Measurements from ENCODE around the gene ACSL5. TPM values are rescaled to one million over a fixed set of nuclear protein-coding genes. Genes with fewer than 3 reads are reported as not detected.
"Not testable (repeated sequence)": the region's sequence is repeated elsewhere in the genome, so short reads cannot be mapped to it uniquely, and the experiment has no call there.

ACSL5 gene
- polyA plus RNA-seq, 1 donor, result 361 TPM

DNA sequence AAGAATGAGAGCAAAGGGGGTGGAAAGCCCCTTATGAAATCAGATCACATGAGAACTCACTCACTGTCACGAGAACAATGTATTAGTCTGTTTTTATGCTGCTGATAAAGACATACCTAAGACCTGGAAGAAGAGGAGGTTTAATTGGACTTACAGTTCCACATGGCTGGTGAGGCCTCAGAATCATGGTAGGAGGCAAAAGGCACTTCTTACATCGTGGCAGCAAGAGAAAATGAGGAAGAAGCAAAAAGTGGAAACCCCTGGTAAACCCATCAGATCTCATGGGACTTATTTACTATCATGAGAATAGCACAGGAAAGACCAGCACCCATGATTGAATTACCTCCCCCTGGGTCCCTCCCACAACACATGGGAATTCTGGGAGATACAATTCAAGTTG lies 32.9 kb downstream of the ACSL5 start:
- H3K27ac ChIP-seq (ENCODE audit: low read length), result peak overlapping the region; percentile 34
- DNase-seq; H3K9me3 ChIP-seq (ENCODE audit: control insufficient read depth, low read depth, low read length); H3K4me3 ChIP-seq (ENCODE audit: low read length); H3K27me3 ChIP-seq (ENCODE audit: control insufficient read depth, insufficient read depth, low read length): not testable (repeated sequence)
- peaks cover 50% of the 10 kb centered on the region for H3K36me3 ChIP-seq (ENCODE audit: control insufficient read depth, insufficient read depth, low read length)
- no CpG with 5 or more reads among the region's 2 CpGs for WGBS (ENCODE audit: insufficient coverage, low lambda C conversion rate)
- peaks cover 47% of the 10 kb centered on the region for H3K4me1 ChIP-seq (ENCODE audit: control insufficient read depth, insufficient read depth, low read length)

DNA sequence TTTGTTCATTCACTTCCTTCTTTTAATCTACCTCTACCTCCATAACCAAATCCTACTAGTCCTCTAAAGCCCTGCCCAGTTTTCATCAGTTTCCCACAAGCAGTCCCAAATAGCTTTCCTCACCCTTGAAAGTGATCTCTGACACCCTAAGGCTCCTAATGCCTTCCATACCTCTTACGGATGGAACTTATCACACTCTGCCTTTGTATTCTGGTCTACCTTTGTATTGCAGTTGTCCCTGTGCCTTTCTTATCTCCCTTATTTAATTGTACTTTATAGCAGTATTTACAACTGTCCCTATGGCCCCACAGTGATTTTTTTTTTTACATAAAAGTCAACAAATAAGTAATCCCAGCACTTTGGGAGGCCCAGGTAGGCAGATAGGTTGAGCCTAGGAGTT lies 33.8 kb downstream of the ACSL5 start:
- no peaks in the 10 kb centered on the region for H3K9me3 ChIP-seq (ENCODE audit: control insufficient read depth, low read depth, low read length)
- peak in 1 of 2 donors; percentile 68 for DNase-seq
- whole genome bisulfite sequencing (ENCODE audit: insufficient coverage, low lambda C conversion rate), result 0% methylated on average over 1 of the region's 1 CpG
- H3K4me1 ChIP-seq (ENCODE audit: control insufficient read depth, insufficient read depth, low read length), result peaks cover 38% of the 10 kb centered on the region
- peak overlapping the region; percentile 75 for H3K27ac ChIP-seq (ENCODE audit: low read length)
- H3K4me3 ChIP-seq (ENCODE audit: low read length), result no peak overlapping the region
- H3K27me3 ChIP-seq (ENCODE audit: control insufficient read depth, insufficient read depth, low read length), result no peaks in the 10 kb centered on the region
- H3K36me3 ChIP-seq (ENCODE audit: control insufficient read depth, insufficient read depth, low read length), result peaks cover 56% of the 10 kb centered on the region

DNA sequence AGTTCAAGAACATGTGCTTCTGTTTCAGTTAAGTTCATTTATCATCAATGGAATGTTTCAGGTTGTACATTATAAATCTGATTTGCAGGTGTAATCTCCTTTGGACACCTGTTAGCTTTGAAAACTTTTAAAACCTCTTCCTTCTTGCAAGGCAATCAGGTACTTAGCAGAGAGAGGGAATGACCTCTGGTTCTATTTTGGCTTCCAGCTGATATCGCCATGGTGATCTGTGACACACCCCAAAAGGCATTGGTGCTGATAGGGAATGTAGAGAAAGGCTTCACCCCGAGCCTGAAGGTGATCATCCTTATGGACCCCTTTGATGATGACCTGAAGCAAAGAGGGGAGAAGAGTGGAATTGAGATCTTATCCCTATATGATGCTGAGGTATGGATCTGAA lies 35.4 kb downstream of the ACSL5 start:
- H3K9me3 ChIP-seq (ENCODE audit: control insufficient read depth, low read depth, low read length), result no peaks in the 10 kb centered on the region

DNA sequence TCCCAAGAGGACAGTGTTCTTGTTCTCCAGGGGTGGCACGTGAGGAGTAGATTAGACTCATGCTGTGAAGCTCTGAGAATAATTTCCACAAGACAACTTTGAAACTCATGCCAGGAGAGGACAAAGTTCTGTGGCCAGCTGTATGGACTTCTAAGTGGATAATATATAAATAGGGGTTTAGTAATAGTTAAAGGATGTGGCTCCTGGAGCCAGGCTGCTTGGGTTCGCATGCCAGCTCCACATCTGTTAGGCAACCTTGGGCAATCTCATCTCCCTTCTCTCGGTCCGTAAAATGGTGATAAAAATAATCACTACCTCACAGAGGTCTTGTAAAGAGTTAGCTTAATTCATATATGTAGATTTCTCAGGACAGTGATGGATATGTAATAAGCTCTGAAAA lies 35.8 kb downstream of the ACSL5 start:
- WGBS (ENCODE audit: insufficient coverage, low lambda C conversion rate), result no CpG with 5 or more reads among the region's 4 CpGs
- Histone ChIP-seq H3K4me3 (ENCODE audit: low read length) (no peak overlapping the region), H3K9me3 (ENCODE audit: control insufficient read depth, low read depth, low read length) (no peaks in the 10 kb centered on the region), H3K27me3 (ENCODE audit: control insufficient read depth, insufficient read depth, low read length) (no peaks in the 10 kb centered on the region), H3K36me3 (ENCODE audit: control insufficient read depth, insufficient read depth, low read length) (peaks cover 60% of the 10 kb centered on the region), H3K4me1 (ENCODE audit: control insufficient read depth, insufficient read depth, low read length) (peaks cover 32% of the 10 kb centered on the region), H3K27ac (ENCODE audit: low read length) (peak overlapping the region; percentile 75)
- peak in 1 of 2 donors; percentile 60 for DNase-seq

More for the DNA sequence above, 35.4 kb downstream of the ACSL5 start:
- no peaks in the 10 kb centered on the region for H3K27me3 ChIP-seq (ENCODE audit: control insufficient read depth, insufficient read depth, low read length)
- H3K27ac ChIP-seq (ENCODE audit: low read length), result peak overlapping the region; percentile 75
- peaks cover 61% of the 10 kb centered on the region for H3K36me3 ChIP-seq (ENCODE audit: control insufficient read depth, insufficient read depth, low read length)
- DNase-seq, result peak in 1 of 2 donors; percentile 51
- WGBS (ENCODE audit: insufficient coverage, low lambda C conversion rate), result no CpG with 5 or more reads among the region's 2 CpGs
- H3K4me3 ChIP-seq (ENCODE audit: low read length), result no peak overlapping the region
- H3K4me1 ChIP-seq (ENCODE audit: control insufficient read depth, insufficient read depth, low read length), result peaks cover 35% of the 10 kb centered on the region

DNA sequence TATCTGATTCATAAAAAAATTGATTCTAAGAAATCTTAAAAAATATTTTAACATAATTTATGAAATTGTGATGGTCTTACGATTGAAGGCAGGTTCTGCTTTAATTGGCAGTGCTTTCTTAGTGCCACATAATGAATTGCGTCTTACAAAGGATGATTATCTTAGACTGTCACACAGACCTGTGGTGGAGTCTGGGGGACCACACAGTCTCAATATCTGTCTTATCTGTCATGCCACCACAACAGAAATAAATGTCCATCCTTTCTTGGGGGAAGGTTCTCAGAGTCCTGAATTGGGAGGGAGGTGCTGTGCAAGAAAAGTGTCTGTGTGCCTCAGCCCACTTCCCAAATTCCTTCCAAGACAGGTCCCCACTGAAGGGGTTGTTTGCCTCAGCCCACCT lies 38.8 kb downstream of the ACSL5 start:
- Histone ChIP-seq H3K9me3 (ENCODE audit: control insufficient read depth, low read depth, low read length) (no peaks in the 10 kb centered on the region), H3K4me3 (ENCODE audit: low read length) (no peak overlapping the region), H3K4me1 (ENCODE audit: control insufficient read depth, insufficient read depth, low read length) (peaks cover 21% of the 10 kb centered on the region), H3K36me3 (ENCODE audit: control insufficient read depth, insufficient read depth, low read length) (peaks cover 59% of the 10 kb centered on the region), H3K27ac (ENCODE audit: low read length) (peak overlapping the region; percentile 10), H3K27me3 (ENCODE audit: control insufficient read depth, insufficient read depth, low read length) (no peaks in the 10 kb centered on the region)
- no peak for DNase-seq
- WGBS (ENCODE audit: insufficient coverage, low lambda C conversion rate), result no CpG with 5 or more reads among the region's 2 CpGs

DNA sequence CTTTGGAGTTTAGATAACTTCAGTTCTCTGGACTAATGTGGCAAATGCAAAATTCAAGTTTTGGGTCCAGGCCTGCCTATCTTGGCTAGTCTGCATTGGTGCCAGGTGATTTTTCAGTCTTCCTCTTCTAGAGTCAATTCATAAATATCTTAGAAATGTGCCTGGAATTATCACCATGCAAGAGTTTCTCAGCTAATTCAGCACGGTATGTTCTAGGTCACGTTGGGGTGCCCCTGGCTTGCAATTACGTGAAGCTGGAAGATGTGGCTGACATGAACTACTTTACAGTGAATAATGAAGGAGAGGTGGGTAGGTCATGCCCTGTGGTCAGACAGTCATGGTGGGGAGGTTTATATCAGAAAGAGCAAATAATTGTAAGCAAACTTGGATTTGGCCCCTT lies 47.8 kb downstream of the ACSL5 start:
- DNase-seq, result no peak
- no CpG with 5 or more reads among the region's 3 CpGs for WGBS (ENCODE audit: insufficient coverage, low lambda C conversion rate)
- Histone ChIP-seq H3K27me3 (ENCODE audit: control insufficient read depth, insufficient read depth, low read length) (no peaks in the 10 kb centered on the region), H3K36me3 (ENCODE audit: control insufficient read depth, insufficient read depth, low read length) (peaks cover 60% of the 10 kb centered on the region), H3K4me3 (ENCODE audit: low read length) (no peak overlapping the region), H3K27ac (ENCODE audit: low read length) (no peak overlapping the region), H3K4me1 (ENCODE audit: control insufficient read depth, insufficient read depth, low read length) (peaks cover 16% of the 10 kb centered on the region), H3K9me3 (ENCODE audit: control insufficient read depth, low read depth, low read length) (no peaks in the 10 kb centered on the region)

DNA sequence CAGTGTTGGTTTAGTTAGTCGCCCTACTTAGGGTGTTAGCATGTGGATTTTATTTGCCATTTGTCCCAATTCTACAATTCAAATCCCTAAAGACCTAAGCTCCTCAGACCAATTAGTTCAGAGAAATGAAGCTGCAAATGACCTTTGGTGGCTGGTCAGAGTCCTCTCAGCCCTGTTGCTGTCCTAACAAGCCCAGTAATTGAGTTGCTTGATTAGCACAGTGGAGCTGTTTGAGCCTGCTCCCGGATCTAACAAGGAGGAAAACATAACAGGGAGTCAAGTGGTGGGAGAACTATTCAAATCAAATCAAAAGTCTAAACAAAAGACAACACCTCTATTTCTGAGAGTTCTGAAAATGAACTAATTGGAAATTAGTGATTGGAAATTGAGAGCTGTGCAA lies 50.7 kb downstream of the ACSL5 start:
- no peak overlapping the region for H3K4me3 ChIP-seq (ENCODE audit: low read length)
- peak overlapping the region; percentile 54 for H3K27ac ChIP-seq (ENCODE audit: low read length)
- no peaks in the 10 kb centered on the region for H3K27me3 ChIP-seq (ENCODE audit: control insufficient read depth, insufficient read depth, low read length)
- DNase-seq, result peak in 1 of 2 donors; percentile 74
- H3K9me3 ChIP-seq (ENCODE audit: control insufficient read depth, low read depth, low read length), result no peaks in the 10 kb centered on the region
- no CpG with 5 or more reads among the region's 2 CpGs for WGBS (ENCODE audit: insufficient coverage, low lambda C conversion rate)
- H3K36me3 ChIP-seq (ENCODE audit: control insufficient read depth, insufficient read depth, low read length), result peaks cover 66% of the 10 kb centered on the region
- peaks cover 22% of the 10 kb centered on the region for H3K4me1 ChIP-seq (ENCODE audit: control insufficient read depth, insufficient read depth, low read length)

DNA sequence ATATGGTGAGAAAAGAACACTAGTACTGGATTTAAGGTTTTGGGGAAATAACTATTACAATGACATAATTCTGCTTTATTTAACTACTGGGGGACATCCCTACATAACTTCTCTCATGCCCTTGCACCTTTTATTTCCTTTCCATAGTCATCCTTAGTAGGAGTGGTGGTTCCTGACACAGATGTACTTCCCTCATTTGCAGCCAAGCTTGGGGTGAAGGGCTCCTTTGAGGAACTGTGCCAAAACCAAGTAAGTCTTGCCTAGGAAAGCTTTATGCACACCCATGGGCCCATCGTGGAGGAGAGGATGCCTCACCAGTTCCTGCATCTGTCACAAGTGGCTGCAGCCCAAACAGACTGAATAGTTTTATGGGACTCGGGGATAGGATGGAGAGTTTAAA lies 52.2 kb downstream of the ACSL5 start:
- WGBS (ENCODE audit: insufficient coverage, low lambda C conversion rate), result no CpG with 5 or more reads among the region's 2 CpGs
- Histone ChIP-seq H3K27ac (ENCODE audit: low read length) (peak overlapping the region; percentile 0), H3K4me3 (ENCODE audit: low read length) (no peak overlapping the region), H3K36me3 (ENCODE audit: control insufficient read depth, insufficient read depth, low read length) (peaks cover 59% of the 10 kb centered on the region), H3K4me1 (ENCODE audit: control insufficient read depth, insufficient read depth, low read length) (peaks cover 30% of the 10 kb centered on the region), H3K9me3 (ENCODE audit: control insufficient read depth, low read depth, low read length) (no peaks in the 10 kb centered on the region), H3K27me3 (ENCODE audit: control insufficient read depth, insufficient read depth, low read length) (no peaks in the 10 kb centered on the region)
- DNase-seq, result no peak

DNA sequence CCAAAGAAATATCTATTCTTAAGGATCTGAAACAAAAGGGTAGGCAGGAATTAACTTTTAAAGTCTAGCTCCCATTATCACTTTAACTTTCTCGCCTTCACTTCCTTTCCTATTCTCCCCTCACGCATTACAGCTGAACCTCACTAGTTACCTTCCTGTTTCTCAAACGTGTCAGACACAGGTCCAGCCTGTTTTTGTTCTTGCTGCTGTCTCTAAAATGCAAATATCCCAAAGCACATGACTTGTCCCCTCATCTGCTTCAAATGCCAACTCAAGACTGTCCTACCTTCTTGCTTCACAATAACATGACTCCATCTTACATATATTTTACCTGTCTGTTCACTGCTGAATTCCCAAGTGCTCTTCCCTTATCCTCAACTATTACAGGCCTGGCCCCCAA lies 55.2 kb downstream of the ACSL5 start:
- no peak for DNase-seq
- WGBS (ENCODE audit: insufficient coverage, low lambda C conversion rate), result 91% methylated on average over 2 of the region's 3 CpGs
- no peaks in the 10 kb centered on the region for H3K9me3 ChIP-seq (ENCODE audit: control insufficient read depth, low read depth, low read length)

DNA sequence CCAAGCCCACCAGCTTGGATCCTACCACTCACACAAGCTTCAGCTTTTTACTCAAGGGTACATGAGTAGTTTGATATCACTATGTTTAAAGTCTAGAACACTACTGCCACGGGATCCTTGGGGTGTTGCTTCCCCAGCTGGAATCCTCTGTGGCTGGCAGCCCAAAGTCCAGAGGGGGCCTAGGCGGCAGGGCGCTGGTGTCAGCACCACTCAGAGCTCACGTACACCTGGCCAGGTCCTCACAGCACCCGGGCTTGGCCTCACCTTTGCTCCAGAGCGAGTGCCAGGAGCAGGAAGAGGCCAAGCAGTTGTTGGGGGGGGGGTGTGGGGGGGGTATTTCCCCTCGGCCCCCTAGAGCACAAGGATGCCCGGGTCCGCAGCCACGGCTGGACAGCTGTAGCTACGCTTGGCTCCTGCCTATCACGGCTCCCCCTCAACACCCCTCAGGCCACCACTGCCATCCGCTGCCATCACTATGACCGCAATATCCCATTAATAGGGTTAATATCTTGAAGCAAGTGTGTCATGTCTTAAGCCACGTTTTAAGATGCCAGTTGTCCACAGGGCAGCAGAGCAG lies 55.8 kb downstream of the ACSL5 start:
- peak overlapping the region; percentile 85 for H3K27ac ChIP-seq (ENCODE audit: low read length)
- H3K36me3 ChIP-seq (ENCODE audit: control insufficient read depth, insufficient read depth, low read length), result peaks cover 58% of the 10 kb centered on the region
- no peaks in the 10 kb centered on the region for H3K27me3 ChIP-seq (ENCODE audit: control insufficient read depth, insufficient read depth, low read length)
- no CpG with 5 or more reads among the region's 15 CpGs for WGBS (ENCODE audit: insufficient coverage, low lambda C conversion rate)
- peaks cover 20% of the 10 kb centered on the region for H3K4me1 ChIP-seq (ENCODE audit: control insufficient read depth, insufficient read depth, low read length)
- no peaks in the 10 kb centered on the region for H3K9me3 ChIP-seq (ENCODE audit: control insufficient read depth, low read depth, low read length)
- H3K4me3 ChIP-seq (ENCODE audit: low read length), result no peak overlapping the region
- DNase-seq, result peak; percentile 91 to 94

More for the DNA sequence above, 55.2 kb downstream of the ACSL5 start:
- peaks cover 26% of the 10 kb centered on the region for H3K4me1 ChIP-seq (ENCODE audit: control insufficient read depth, insufficient read depth, low read length)
- peaks cover 54% of the 10 kb centered on the region for H3K36me3 ChIP-seq (ENCODE audit: control insufficient read depth, insufficient read depth, low read length)
- H3K27ac ChIP-seq (ENCODE audit: low read length), result peak overlapping the region; percentile 85
- H3K27me3 ChIP-seq (ENCODE audit: control insufficient read depth, insufficient read depth, low read length), result no peaks in the 10 kb centered on the region
- H3K4me3 ChIP-seq (ENCODE audit: low read length), result no peak overlapping the region

DNA sequence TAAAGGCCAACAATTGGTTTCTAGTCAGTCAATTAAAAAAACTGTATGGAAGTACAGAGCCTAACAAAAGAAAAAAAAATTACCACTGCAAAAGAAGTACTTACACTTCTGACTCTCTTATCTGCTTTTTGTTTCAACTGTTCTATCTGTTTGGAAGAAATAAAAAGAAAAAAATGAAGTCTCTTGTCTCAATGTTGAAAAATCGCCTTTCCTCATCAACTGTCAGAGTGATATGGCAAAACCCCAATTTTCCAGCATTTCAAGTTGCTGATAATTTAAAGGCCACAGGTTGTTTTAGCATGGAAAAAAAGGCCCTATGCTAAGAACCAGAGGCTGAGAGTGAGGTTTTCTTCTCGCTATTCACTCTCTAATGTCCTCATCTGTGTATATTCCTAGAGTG lies 59.2 kb downstream of the ACSL5 start:
- H3K4me3 ChIP-seq (ENCODE audit: low read length), result no peak overlapping the region
- H3K4me1 ChIP-seq (ENCODE audit: control insufficient read depth, insufficient read depth, low read length), result peaks cover 20% of the 10 kb centered on the region
- peaks cover 45% of the 10 kb centered on the region for H3K36me3 ChIP-seq (ENCODE audit: control insufficient read depth, insufficient read depth, low read length)
- H3K9me3 ChIP-seq (ENCODE audit: control insufficient read depth, low read depth, low read length), result no peaks in the 10 kb centered on the region
- WGBS (ENCODE audit: insufficient coverage, low lambda C conversion rate), result no CpG with 5 or more reads among the region's 2 CpGs
- H3K27me3 ChIP-seq (ENCODE audit: control insufficient read depth, insufficient read depth, low read length), result no peaks in the 10 kb centered on the region
- no peak for DNase-seq
- H3K27ac ChIP-seq (ENCODE audit: low read length), result no peak overlapping the region
